Neuronal stem cell (in vitro differentiated cells): ENCODE results near the gene MTERF4.
A peak's percentile ranks its signal among the peaks of the same experiment; 100 is the strongest.

Experiments used
- DNase-seq: peaks from one replicate; pipeline ENCODE4 v3.0.0-alpha.2; 2013; ENCODE audit warnings: low spot score
- H2AFZ ChIP-seq: one replicate; pipeline ENCODE4 v1.6.1; 2013; ENCODE audit warnings: mild to moderate bottlenecking, low read length, inconsistent platforms
- H2AK5ac ChIP-seq: 2 replicates; pipeline ENCODE4 v1.6.1; 2013; ENCODE audit warnings: low read depth, mild to moderate bottlenecking, inconsistent platforms, low read length, moderate library complexity, mixed read lengths
- H2BK120ac ChIP-seq: 2 replicates; pipeline ENCODE4 v1.6.1; 2013; ENCODE audit warnings: low read depth, mild to moderate bottlenecking, inconsistent platforms, low read length, moderate library complexity, mixed read lengths
- H2BK12ac ChIP-seq: one replicate; pipeline ENCODE4 v1.6.1; 2013; ENCODE audit warnings: low read length, inconsistent platforms
- H2BK15ac ChIP-seq: 2 replicates; pipeline ENCODE4 v1.6.1; 2013; ENCODE audit warnings: mild to moderate bottlenecking, low read length, inconsistent platforms, mixed read lengths
- H2BK5ac ChIP-seq: one replicate; pipeline ENCODE4 v1.6.1; 2013; ENCODE audit warnings: inconsistent platforms, mild to moderate bottlenecking, low read length, moderate library complexity
- H3K14ac ChIP-seq: one replicate; pipeline ENCODE4 v1.6.1; 2013; ENCODE audit warnings: low read length, inconsistent platforms
- H3K18ac ChIP-seq: 2 replicates; pipeline ENCODE4 v1.6.1; 2013; ENCODE audit warnings: low read length, inconsistent platforms
- H3K23ac ChIP-seq: 2 replicates; pipeline ENCODE4 v1.6.1; 2013; ENCODE audit warnings: low read depth, mild to moderate bottlenecking, mixed read lengths, low read length, inconsistent platforms; ENCODE audit not compliant: poor library complexity
- H3K27ac ChIP-seq: replicated peaks from 3 replicates; pipeline ENCODE4 v1.5.1; 2013; ENCODE audit warnings: low read length, inconsistent platforms
- H3K27me3 ChIP-seq, 3 experiments: 2 replicates each; pipeline ENCODE4 v1.6.1; 2013; ENCODE audit warnings: low read length in 3 of 3, mild to moderate bottlenecking in 2 of 3, inconsistent platforms in 1 of 3, low read depth in 1 of 3, mixed read lengths in 1 of 3, moderate library complexity in 1 of 3; ENCODE audit not compliant: control insufficient read depth in 3 of 3, insufficient read depth in 3 of 3
- H3K36me3 ChIP-seq, 2 donors: replicated peaks in 1 of 2; 2 replicates each; pipeline ENCODE4 v1.6.1; 2013; ENCODE audit warnings: low read length in 2 of 2; ENCODE audit not compliant: control insufficient read depth in 2 of 2, insufficient read depth in 2 of 2
- H3K4ac ChIP-seq: 2 replicates; pipeline ENCODE4 v1.6.1; 2013; ENCODE audit warnings: inconsistent platforms, mild to moderate bottlenecking, low read length, moderate library complexity
- H3K4me1 ChIP-seq, 2 donors: 1 replicate in 1 of 2; 2 replicates in 1 of 2; pipeline ENCODE4 v1.6.1; 2013; ENCODE audit warnings: low read length in 2 of 2, low read depth in 1 of 2; ENCODE audit not compliant: control insufficient read depth in 2 of 2, insufficient read depth in 1 of 2
- H3K4me2 ChIP-seq: one replicate; pipeline ENCODE4 v1.6.1; 2013; ENCODE audit warnings: mild to moderate bottlenecking, low read length, inconsistent platforms; ENCODE audit not compliant: insufficient read depth, poor library complexity, severe bottlenecking
- H3K4me3 ChIP-seq, 2 donors: 2 replicates each; pipeline ENCODE4 v1.5.1; 2013; ENCODE audit warnings: low read length in 2 of 2, mild to moderate bottlenecking in 2 of 2, inconsistent platforms in 1 of 2, moderate library complexity in 1 of 2
- H3K79me1 ChIP-seq: one replicate; pipeline ENCODE4 v1.6.1; 2013; ENCODE audit warnings: low read depth, mild to moderate bottlenecking, inconsistent platforms, low read length, moderate library complexity
- H3K9ac ChIP-seq: one replicate; pipeline ENCODE4 v1.6.1; 2013; ENCODE audit warnings: mild to moderate bottlenecking, low read depth, low read length, inconsistent platforms; ENCODE audit not compliant: poor library complexity
- H3K9me3 ChIP-seq, 2 donors: replicated peaks in 1 of 2; 2 replicates each; pipeline versions ENCODE3 to v1.6.1; 2013; ENCODE audit warnings: low read length in 2 of 2, mild to moderate bottlenecking in 2 of 2, inconsistent platforms in 1 of 2, low read depth in 1 of 2, mixed read lengths in 1 of 2, moderate library complexity in 1 of 2; ENCODE audit not compliant: control insufficient read depth in 2 of 2, insufficient read depth in 1 of 2
- H4K8ac ChIP-seq: one replicate; pipeline ENCODE4 v1.6.1; 2013; ENCODE audit warnings: low read depth, mild to moderate bottlenecking, inconsistent platforms, low read length, moderate library complexity
- H4K91ac ChIP-seq: one replicate; pipeline ENCODE4 v1.6.1; 2013; ENCODE audit warnings: low read length, low read depth, mild to moderate bottlenecking, inconsistent platforms; ENCODE audit not compliant: poor library complexity
- WGBS, 2 donors: extraction: QIAGEN DNeasy Blood & Tissue Kit; methylation state at CpG; one replicate each; pipeline ENCODE4 v1.1.7; 2013; ENCODE audit warnings: missing lambda C conversion rate in 2 of 2, mixed read lengths in 1 of 2; ENCODE audit not compliant: insufficient read length in 2 of 2, insufficient replicate concordance in 1 of 2; ENCODE audit errors: extremely low coverage in 2 of 2; 5-methylcytosine and 5-hydroxymethylcytosine counted together

MTERF4 gene

GRCh38 chr2:241125626-241126025 is 23.5 kb upstream of the MTERF4 start:
- H3K4me2 ChIP-seq: no peak overlapping the region
- no peak overlapping the region for H3K4ac ChIP-seq
- H3K79me1 ChIP-seq: peaks cover 2% of the 10 kb centered on the region
- no peak overlapping the region for H3K9ac ChIP-seq
- H3K14ac ChIP-seq: no peak overlapping the region
- no peak for DNase-seq
- no peaks in the 10 kb centered on the region for H3K4me1 ChIP-seq
- H3K9me3 ChIP-seq: no peaks in the 10 kb centered on the region
- no peak overlapping the region for H3K18ac ChIP-seq
- no peaks in the 10 kb centered on the region for H3K27me3 ChIP-seq
- H3K36me3 ChIP-seq: peaks cover 19 to 78% of the 10 kb centered on the region in 2 donors
- H2BK120ac ChIP-seq: no peak overlapping the region
- H3K27ac ChIP-seq: no peak overlapping the region
- H2AK5ac ChIP-seq: no peak overlapping the region
- no peak overlapping the region for H2BK15ac ChIP-seq
- H3K4me3 ChIP-seq: no peak overlapping the region
- H4K8ac ChIP-seq: peak overlapping the region; percentile 96
- H2BK12ac ChIP-seq: no peak overlapping the region
- no peak overlapping the region for H2AFZ ChIP-seq
- peak overlapping the region; percentile 73 for H3K23ac ChIP-seq
- H4K91ac ChIP-seq: no peak overlapping the region
- no peak overlapping the region for H2BK5ac ChIP-seq
- WGBS, 2 donors: no CpG with 5 or more reads among the region's 13 CpGs

GRCh38 chr2:241123816-241124536 is 21.9 kb upstream of the MTERF4 start:
- no peaks in the 10 kb centered on the region for H3K27me3 ChIP-seq
- DNase-seq: no peak
- H4K91ac ChIP-seq: no peak overlapping the region
- H3K4me3 ChIP-seq: no peak overlapping the region
- no peak overlapping the region for H3K4ac ChIP-seq
- peaks cover 19 to 70% of the 10 kb centered on the region in 2 donors for H3K36me3 ChIP-seq
- WGBS, 2 donors: no CpG with 5 or more reads among the region's 16 CpGs
- H4K8ac ChIP-seq: peak overlapping the region; percentile 30
- no peak overlapping the region for H3K23ac ChIP-seq
- H3K27ac ChIP-seq: no peak overlapping the region
- no peak overlapping the region for H3K9ac ChIP-seq
- no peak overlapping the region for H2BK5ac ChIP-seq
- H2BK15ac ChIP-seq: no peak overlapping the region
- H2BK12ac ChIP-seq: no peak overlapping the region
- H3K4me2 ChIP-seq: no peak overlapping the region
- H3K18ac ChIP-seq: no peak overlapping the region
- no peak overlapping the region for H2BK120ac ChIP-seq
- no peak overlapping the region for H2AFZ ChIP-seq
- H2AK5ac ChIP-seq: no peak overlapping the region
- H3K79me1 ChIP-seq: peaks cover 2% of the 10 kb centered on the region
- H3K14ac ChIP-seq: no peak overlapping the region
- H3K9me3 ChIP-seq: no peaks in the 10 kb centered on the region
- H3K4me1 ChIP-seq: no peaks in the 10 kb centered on the region

- DNase-seq: no peak
- no peak overlapping the region for H3K27ac ChIP-seq
- no peaks in the 10 kb centered on the region for H3K9me3 ChIP-seq
These were observed 20.4 kb upstream of the MTERF4 start for GRCh38 chr2:241122376-241123002.

GRCh38 chr2:241121008-241121407 is 18.9 kb upstream of the MTERF4 start:
- Histone ChIP-seq H3K36me3 (peaks cover 21 to 64% of the 10 kb centered on the region in 2 donors), H3K27me3 (no peaks in the 10 kb centered on the region), H4K91ac (no peak overlapping the region), H3K4ac (no peak overlapping the region), H2BK12ac (no peak overlapping the region), H2BK5ac (no peak overlapping the region), H3K4me2 (no peak overlapping the region), H4K8ac (no peak overlapping the region), H2BK120ac (no peak overlapping the region), H3K18ac (no peak overlapping the region), H2BK15ac (no peak overlapping the region), H3K9me3 (no peaks in the 10 kb centered on the region), H3K9ac (no peak overlapping the region), H3K4me1 (no peaks in the 10 kb centered on the region), H3K4me3 (no peak overlapping the region), H2AFZ (no peak overlapping the region), H3K27ac (no peak overlapping the region), H3K23ac (no peak overlapping the region), H2AK5ac (no peak overlapping the region), H3K79me1 (peaks cover 6% of the 10 kb centered on the region), H3K14ac (no peak overlapping the region)
- DNase-seq: no peak
- WGBS, 2 donors: no CpG with 5 or more reads among the region's 5 CpGs

More at GRCh38 chr2:241122376-241123002, 20.4 kb upstream of the MTERF4 start:
- Histone ChIP-seq H3K14ac (no peak overlapping the region), H2BK12ac (no peak overlapping the region), H2BK120ac (no peak overlapping the region), H3K4me1 (no peaks in the 10 kb centered on the region), H4K8ac (no peak overlapping the region), H3K4me2 (no peak overlapping the region), H3K4me3 (no peak overlapping the region), H4K91ac (no peak overlapping the region), H3K27me3 (no peaks in the 10 kb centered on the region), H3K79me1 (peaks cover 2% of the 10 kb centered on the region), H3K18ac (no peak overlapping the region), H3K36me3 (peaks cover 19 to 66% of the 10 kb centered on the region in 2 donors), H3K4ac (no peak overlapping the region), H2AK5ac (no peak overlapping the region), H3K9ac (no peak overlapping the region), H2BK5ac (no peak overlapping the region), H3K23ac (no peak overlapping the region), H2BK15ac (no peak overlapping the region), H2AFZ (no peak overlapping the region)
- WGBS, 2 donors: no CpG with 5 or more reads among the region's 19 CpGs
